IPS-18a (cell line): Measurements from ENCODE around the gene UROC1.

Experiments used
- H3K27ac ChIP-seq: one replicate; pipeline ENCODE4 v1.5.1; 2013; ENCODE audit warnings: low read length
- H3K27me3 ChIP-seq: one replicate; pipeline ENCODE4 v1.6.1; 2013; ENCODE audit warnings: mild to moderate bottlenecking, low read length; ENCODE audit not compliant: control insufficient read depth, insufficient read depth
- H3K36me3 ChIP-seq: one replicate; pipeline ENCODE4 v1.6.1; 2013; ENCODE audit warnings: low read depth, low read length; ENCODE audit not compliant: control insufficient read depth
- H3K4me1 ChIP-seq: one replicate; pipeline ENCODE4 v1.6.1; 2013; ENCODE audit warnings: low read depth, low read length; ENCODE audit not compliant: control insufficient read depth
- H3K4me3 ChIP-seq: one replicate; pipeline ENCODE4 v1.5.1; 2013; ENCODE audit warnings: low read length
- H3K9ac ChIP-seq: one replicate; pipeline ENCODE4 v1.6.1; 2013; ENCODE audit warnings: mild to moderate bottlenecking, low read length, moderate library complexity
- H3K9me3 ChIP-seq: one replicate; pipeline ENCODE4 v1.6.1; 2013; ENCODE audit warnings: low read depth, low read length; ENCODE audit not compliant: control insufficient read depth

UROC1 gene

GRCh38 chr3:126466886-126467610, 50.5 kb downstream of the UROC1 start:
- Histone ChIP-seq H3K9ac (no peak overlapping the region), H3K4me3 (no peak overlapping the region), H3K36me3 (peaks cover 80% of the 10 kb centered on the region), H3K4me1 (no peaks in the 10 kb centered on the region), H3K27ac (no peak overlapping the region), H3K9me3 (no peaks in the 10 kb centered on the region), H3K27me3 (no peaks in the 10 kb centered on the region)

- no peaks in the 10 kb centered on the region for H3K4me1 ChIP-seq
- H3K9me3 ChIP-seq: no peaks in the 10 kb centered on the region
- H3K36me3 ChIP-seq: peaks cover 84% of the 10 kb centered on the region
- H3K4me3 ChIP-seq: no peak overlapping the region
- no peak overlapping the region for H3K9ac ChIP-seq
- no peak overlapping the region for H3K27ac ChIP-seq
- no peaks in the 10 kb centered on the region for H3K27me3 ChIP-seq
Measured at GRCh38 chr3:126465928-126466544, 51.5 kb downstream of the UROC1 start.

GRCh38 chr3:126464997-126465396, 52.6 kb downstream of the UROC1 start:
- Histone ChIP-seq H3K4me3 (no peak overlapping the region), H3K4me1 (no peaks in the 10 kb centered on the region), H3K9ac (no peak overlapping the region), H3K27ac (no peak overlapping the region), H3K9me3 (no peaks in the 10 kb centered on the region), H3K27me3 (no peaks in the 10 kb centered on the region), H3K36me3 (peaks cover 83% of the 10 kb centered on the region)

- Histone ChIP-seq H3K4me1 (no peaks in the 10 kb centered on the region), H3K36me3 (peaks cover 83% of the 10 kb centered on the region), H3K9ac (no peak overlapping the region), H3K4me3 (no peak overlapping the region), H3K27me3 (no peaks in the 10 kb centered on the region), H3K9me3 (no peaks in the 10 kb centered on the region), H3K27ac (no peak overlapping the region)
Measured at GRCh38 chr3:126464494-126464893, 53.1 kb downstream of the UROC1 start.

- Histone ChIP-seq H3K9ac (no peak overlapping the region), H3K9me3 (no peaks in the 10 kb centered on the region), H3K36me3 (peaks cover 83% of the 10 kb centered on the region), H3K27me3 (no peaks in the 10 kb centered on the region), H3K27ac (no peak overlapping the region), H3K4me3 (no peak overlapping the region), H3K4me1 (no peaks in the 10 kb centered on the region)
Measured at GRCh38 chr3:126464093-126464492, 53.5 kb downstream of the UROC1 start.

- no peak overlapping the region for H3K27ac ChIP-seq
- no peaks in the 10 kb centered on the region for H3K27me3 ChIP-seq
- H3K9ac ChIP-seq: no peak overlapping the region
- no peaks in the 10 kb centered on the region for H3K4me1 ChIP-seq
- peaks cover 82% of the 10 kb centered on the region for H3K36me3 ChIP-seq
- no peak overlapping the region for H3K4me3 ChIP-seq
- no peaks in the 10 kb centered on the region for H3K9me3 ChIP-seq
Measured at GRCh38 chr3:126463521-126463920, 54.1 kb downstream of the UROC1 start.

GRCh38 chr3:126461450-126462070, 56.0 kb downstream of the UROC1 start:
- H3K9me3 ChIP-seq: no peaks in the 10 kb centered on the region
- no peaks in the 10 kb centered on the region for H3K4me1 ChIP-seq
- H3K4me3 ChIP-seq: no peak overlapping the region
- H3K36me3 ChIP-seq: peaks cover 79% of the 10 kb centered on the region
- no peak overlapping the region for H3K27ac ChIP-seq
- no peaks in the 10 kb centered on the region for H3K27me3 ChIP-seq
- no peak overlapping the region for H3K9ac ChIP-seq

GRCh38 chr3:126460381-126460780, 57.2 kb downstream of the UROC1 start:
- Histone ChIP-seq H3K9ac (no peak overlapping the region), H3K27ac (no peak overlapping the region), H3K4me1 (no peaks in the 10 kb centered on the region), H3K27me3 (no peaks in the 10 kb centered on the region), H3K9me3 (no peaks in the 10 kb centered on the region), H3K36me3 (peaks cover 68% of the 10 kb centered on the region), H3K4me3 (no peak overlapping the region)

- H3K4me3 ChIP-seq: no peak overlapping the region
- H3K9me3 ChIP-seq: no peaks in the 10 kb centered on the region
- peaks cover 66% of the 10 kb centered on the region for H3K36me3 ChIP-seq
- H3K4me1 ChIP-seq: no peaks in the 10 kb centered on the region
- no peak overlapping the region for H3K27ac ChIP-seq
- H3K27me3 ChIP-seq: no peaks in the 10 kb centered on the region
- no peak overlapping the region for H3K9ac ChIP-seq
Measured at GRCh38 chr3:126459763-126460127, 57.8 kb downstream of the UROC1 start.

GRCh38 chr3:126459111-126459762, 58.3 kb downstream of the UROC1 start:
- no peak overlapping the region for H3K4me3 ChIP-seq
- H3K9ac ChIP-seq: no peak overlapping the region
- no peaks in the 10 kb centered on the region for H3K4me1 ChIP-seq
- no peaks in the 10 kb centered on the region for H3K9me3 ChIP-seq
- H3K27me3 ChIP-seq: no peaks in the 10 kb centered on the region
- H3K27ac ChIP-seq: no peak overlapping the region
- peaks cover 65% of the 10 kb centered on the region for H3K36me3 ChIP-seq

- no peaks in the 10 kb centered on the region for H3K4me1 ChIP-seq
- no peak overlapping the region for H3K27ac ChIP-seq
- no peak overlapping the region for H3K9ac ChIP-seq
- no peak overlapping the region for H3K4me3 ChIP-seq
- H3K9me3 ChIP-seq: no peaks in the 10 kb centered on the region
- peaks cover 60% of the 10 kb centered on the region for H3K36me3 ChIP-seq
- no peaks in the 10 kb centered on the region for H3K27me3 ChIP-seq
Measured at GRCh38 chr3:126456766-126457388, 60.7 kb downstream of the UROC1 start.
